Kidney epithelial cell (primary cell): ENCODE data around the gene PNO1. TPM values are rescaled to one million over a fixed set of nuclear protein-coding genes. Genes with fewer than 3 reads are reported as not detected.
A peak's percentile ranks its signal among the peaks of the same experiment; 100 is the strongest.

Experiments
- DNase-seq: peaks from one replicate; pipeline ENCODE4 v3.0.0-alpha.2; 2010; ENCODE audit warnings: low read depth
- H3K27me3 ChIP-seq: 2 replicates; pipeline ENCODE4 v1.6.0; 2011; ENCODE audit warnings: low read length; ENCODE audit not compliant: control insufficient read depth, insufficient read depth
- H3K36me3 ChIP-seq: 2 replicates; pipeline ENCODE4 v1.5.1; 2011; ENCODE audit warnings: low read length; ENCODE audit not compliant: control insufficient read depth, insufficient read depth
- H3K4me3 ChIP-seq: 2 replicates; pipeline ENCODE4 v1.5.1; 2011; ENCODE audit warnings: low read depth, mild to moderate bottlenecking, control low read depth, low read length
- total RNA-seq: library from RNA; depleted of rRNA; stranded (reverse); fragments of >200 nt; gene quantifications from 2 replicates; pipeline ENCODE4 v1.2.3, GENCODE V29; 2015
- TF ChIP-seq, protein P1 (sequence below): IDR thresholded peaks from 2 replicates; pipeline ENCODE4 v1.5.1; 2011; ENCODE audit warnings: mild to moderate bottlenecking, moderate library complexity, low read length, control low read depth, inconsistent platforms; ENCODE audit not compliant: insufficient read depth, poor library complexity, severe bottlenecking

Gene PNO1
- total RNA-seq, 1 donor from 2014 or later = 21.2 TPM

GRCh38 chr2:68119504-68119903, 38.2 kb upstream of the PNO1 start:
- no peaks in the 10 kb centered on the region for H3K36me3 ChIP-seq
- H3K4me3 ChIP-seq = no peak overlapping the region
- TF ChIP-seq, protein P1, sequence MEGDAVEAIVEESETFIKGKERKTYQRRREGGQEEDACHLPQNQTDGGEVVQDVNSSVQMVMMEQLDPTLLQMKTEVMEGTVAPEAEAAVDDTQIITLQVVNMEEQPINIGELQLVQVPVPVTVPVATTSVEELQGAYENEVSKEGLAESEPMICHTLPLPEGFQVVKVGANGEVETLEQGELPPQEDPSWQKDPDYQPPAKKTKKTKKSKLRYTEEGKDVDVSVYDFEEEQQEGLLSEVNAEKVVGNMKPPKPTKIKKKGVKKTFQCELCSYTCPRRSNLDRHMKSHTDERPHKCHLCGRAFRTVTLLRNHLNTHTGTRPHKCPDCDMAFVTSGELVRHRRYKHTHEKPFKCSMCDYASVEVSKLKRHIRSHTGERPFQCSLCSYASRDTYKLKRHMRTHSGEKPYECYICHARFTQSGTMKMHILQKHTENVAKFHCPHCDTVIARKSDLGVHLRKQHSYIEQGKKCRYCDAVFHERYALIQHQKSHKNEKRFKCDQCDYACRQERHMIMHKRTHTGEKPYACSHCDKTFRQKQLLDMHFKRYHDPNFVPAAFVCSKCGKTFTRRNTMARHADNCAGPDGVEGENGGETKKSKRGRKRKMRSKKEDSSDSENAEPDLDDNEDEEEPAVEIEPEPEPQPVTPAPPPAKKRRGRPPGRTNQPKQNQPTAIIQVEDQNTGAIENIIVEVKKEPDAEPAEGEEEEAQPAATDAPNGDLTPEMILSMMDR = no peak

DNA sequence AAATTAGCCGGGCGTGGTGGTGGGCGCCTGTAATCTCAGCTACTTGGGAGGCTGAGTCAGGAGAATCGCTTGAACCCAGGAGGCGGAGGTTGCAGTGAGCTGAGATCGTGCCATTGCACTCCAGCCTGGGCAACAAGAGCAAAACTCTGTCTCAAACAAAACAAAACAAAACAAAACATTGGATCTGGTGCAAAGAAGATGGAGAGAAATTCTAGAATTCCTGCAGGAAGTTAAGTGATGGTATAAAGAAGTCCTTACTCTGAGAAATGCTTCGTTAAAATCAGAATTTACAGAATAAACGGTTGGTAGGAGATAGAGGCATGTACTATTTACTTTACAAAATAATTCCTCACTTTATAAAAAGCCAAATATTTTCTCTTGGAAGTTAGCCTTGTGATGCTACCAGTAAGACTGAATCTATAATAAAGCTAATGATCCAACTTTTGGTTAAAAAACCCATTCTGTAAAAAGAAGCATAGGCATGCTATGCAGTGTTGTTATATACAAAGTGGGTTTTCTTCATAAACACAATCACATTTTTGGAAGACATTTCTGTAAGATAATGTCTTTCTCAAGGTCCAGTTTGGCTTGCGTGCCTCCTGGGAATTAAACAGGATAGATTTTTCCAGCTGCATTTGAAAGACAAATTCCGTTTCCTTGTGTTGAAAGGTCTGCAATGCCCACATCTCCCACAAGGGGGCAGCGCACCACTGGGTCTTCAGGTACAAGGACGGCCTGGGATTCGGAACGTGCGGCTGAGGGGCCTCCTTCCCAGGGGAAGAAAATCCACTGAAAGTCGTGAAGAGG, 35.6 kb upstream of the PNO1 start:
- no peak overlapping the region for H3K4me3 ChIP-seq
- DNase-seq = peak; percentile 45
- TF ChIP-seq, protein P1 = peak; percentile 98

More at GRCh38 chr2:68119504-68119903, 38.2 kb upstream of the PNO1 start:
- no peak for DNase-seq
- H3K27me3 ChIP-seq = no peaks in the 10 kb centered on the region

GRCh38 chr2:68122680-68122964, 35.1 kb upstream of the PNO1 start:
- H3K36me3 ChIP-seq = no peaks in the 10 kb centered on the region
- H3K4me3 ChIP-seq = no peak overlapping the region
- DNase-seq = no peak
- no peaks in the 10 kb centered on the region for H3K27me3 ChIP-seq
- TF ChIP-seq, protein P1 = no peak

More for the DNA sequence above, 35.6 kb upstream of the PNO1 start:
- Histone ChIP-seq H3K27me3 (no peaks in the 10 kb centered on the region), H3K36me3 (no peaks in the 10 kb centered on the region)

- H3K27me3 ChIP-seq = no peaks in the 10 kb centered on the region
- DNase-seq = no peak
- TF ChIP-seq, protein P1 = no peak
- no peaks in the 10 kb centered on the region for H3K36me3 ChIP-seq
- H3K4me3 ChIP-seq = no peak overlapping the region
Observed at GRCh38 chr2:68124321-68124720, 33.4 kb upstream of the PNO1 start.

DNA sequence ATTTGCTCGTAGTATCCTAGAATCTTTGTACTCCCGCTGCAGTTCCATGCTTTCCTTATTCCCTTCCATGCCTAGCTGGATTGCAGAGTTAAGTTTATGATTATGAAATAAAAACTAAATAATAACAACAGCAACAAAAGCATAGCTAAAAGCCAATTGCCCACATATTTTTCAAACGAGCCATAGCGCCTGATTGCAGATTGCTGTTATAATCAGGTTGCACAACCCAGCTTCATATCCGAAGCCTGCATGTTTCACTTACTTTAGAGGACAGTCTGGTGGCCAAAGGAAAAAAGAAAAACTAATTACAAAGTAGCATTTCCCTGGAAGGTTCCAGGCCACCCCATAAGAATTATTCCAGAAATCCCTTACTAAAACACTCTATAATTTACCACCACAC, 31.9 kb upstream of the PNO1 start:
- Histone ChIP-seq H3K4me3 (no peak overlapping the region), H3K36me3 (no peaks in the 10 kb centered on the region), H3K27me3 (no peaks in the 10 kb centered on the region)
- TF ChIP-seq, protein P1 = no peak
- no peak for DNase-seq

DNA sequence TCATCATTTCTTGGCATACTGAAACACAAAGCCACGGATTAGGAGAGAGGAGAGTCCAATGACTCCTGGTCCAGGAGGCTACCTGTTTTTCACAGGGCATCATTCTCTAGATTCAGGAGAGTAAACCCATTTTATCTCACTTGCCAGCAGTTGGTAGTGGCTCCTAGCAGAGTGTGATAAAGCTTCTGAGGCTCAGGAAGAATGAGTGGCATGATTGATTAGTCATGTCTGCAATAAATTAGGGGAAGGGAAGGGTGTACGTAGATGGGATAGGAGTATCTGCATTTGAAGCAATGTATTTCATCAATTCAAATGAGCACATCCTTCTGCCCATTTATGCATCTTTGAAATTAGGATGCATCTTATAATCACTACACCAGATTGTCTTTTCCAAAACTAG, 31.1 kb upstream of the PNO1 start:
- no peaks in the 10 kb centered on the region for H3K36me3 ChIP-seq
- DNase-seq = no peak
- no peak overlapping the region for H3K4me3 ChIP-seq
- no peaks in the 10 kb centered on the region for H3K27me3 ChIP-seq
- TF ChIP-seq, protein P1 = no peak
